DMS153 treated with DMSO at 0.1 percent for 48 hours (cell line): ENCODE data around the gene RHBG.

Experiments used
- DNase-seq: peaks from one replicate; lab custom pipeline; 2025; ENCODE audit not compliant: unreplicated experiment; lab: John Stamatoyannopoulos, UW

Gene RHBG

GRCh38 chr1:156385534-156386031 is 16.6 kb downstream of the RHBG start:
- peak; percentile 81 for DNase-seq

GRCh38 chr1:156386134-156386901 is 17.3 kb downstream of the RHBG start:
- DNase-seq: no peak

DNA sequence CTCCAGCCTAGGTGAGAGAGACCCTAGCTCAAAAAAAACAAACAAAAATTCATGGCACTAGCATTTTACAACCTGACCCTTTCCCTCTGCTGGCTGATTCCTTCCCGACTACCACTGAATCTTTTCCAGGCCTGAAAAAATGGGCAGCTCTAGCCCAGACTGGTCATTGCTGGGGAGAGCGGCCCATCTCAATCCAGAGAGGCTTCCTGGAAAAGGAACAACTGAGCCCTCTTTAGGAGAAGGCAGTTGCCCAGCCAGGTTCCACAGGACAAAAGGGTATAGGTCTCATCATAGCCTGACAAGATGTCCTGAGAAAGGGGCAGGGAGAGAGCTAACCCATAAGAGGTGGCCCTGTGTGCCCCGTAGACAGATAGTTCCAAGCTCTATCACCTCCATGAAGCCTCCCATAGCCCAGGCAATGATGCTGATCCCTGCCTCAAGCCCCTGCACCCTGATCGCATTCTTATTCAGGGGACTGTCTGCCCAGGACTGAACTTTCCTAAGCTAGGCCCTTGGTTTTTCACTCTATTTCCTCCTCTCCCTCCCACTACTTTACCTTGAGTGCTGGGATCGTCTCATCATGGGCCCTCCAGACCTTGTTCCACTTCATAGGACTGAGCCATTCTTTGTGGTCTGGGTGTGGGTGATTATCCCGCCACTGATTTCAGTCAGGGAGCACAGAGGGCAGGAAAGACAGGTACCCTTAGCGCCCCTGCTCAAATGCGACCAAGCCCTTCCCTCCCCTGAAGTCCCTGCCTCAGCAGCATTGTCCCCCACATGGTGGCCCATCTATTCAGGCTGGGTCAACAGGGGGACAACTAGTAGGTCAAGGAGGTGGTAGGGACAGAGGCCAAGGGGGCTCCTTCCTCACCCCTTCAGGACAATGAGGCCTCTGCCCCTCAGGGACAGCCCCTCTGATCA is 18.2 kb downstream of the RHBG start:
- no peak for DNase-seq

GRCh38 chr1:156387870-156388173 is 18.8 kb downstream of the RHBG start:
- DNase-seq: no peak

GRCh38 chr1:156388174-156389137 is 19.4 kb downstream of the RHBG start:
- no peak for DNase-seq

- no peak for DNase-seq
Measured at GRCh38 chr1:156389311-156389710, 20.3 kb downstream of the RHBG start.

- no peak for DNase-seq
Measured at GRCh38 chr1:156390469-156391365, 21.7 kb downstream of the RHBG start.

DNA sequence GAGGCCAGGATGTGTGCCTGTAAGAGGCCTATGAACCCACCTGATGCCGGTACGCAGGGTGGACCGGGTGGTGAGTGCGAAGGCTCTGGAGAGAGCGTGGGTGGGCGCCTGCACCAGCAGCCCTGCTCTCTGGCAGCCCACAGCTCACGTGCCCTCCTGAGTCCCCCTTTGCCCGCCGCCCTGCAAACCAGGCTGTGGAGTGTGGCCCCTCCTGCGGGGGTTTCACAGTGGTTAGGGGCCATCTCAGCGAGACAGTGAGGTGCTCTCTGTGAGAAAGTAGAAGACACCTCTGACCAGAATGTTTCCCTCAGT is 22.3 kb downstream of the RHBG start:
- DNase-seq: no peak

DNA sequence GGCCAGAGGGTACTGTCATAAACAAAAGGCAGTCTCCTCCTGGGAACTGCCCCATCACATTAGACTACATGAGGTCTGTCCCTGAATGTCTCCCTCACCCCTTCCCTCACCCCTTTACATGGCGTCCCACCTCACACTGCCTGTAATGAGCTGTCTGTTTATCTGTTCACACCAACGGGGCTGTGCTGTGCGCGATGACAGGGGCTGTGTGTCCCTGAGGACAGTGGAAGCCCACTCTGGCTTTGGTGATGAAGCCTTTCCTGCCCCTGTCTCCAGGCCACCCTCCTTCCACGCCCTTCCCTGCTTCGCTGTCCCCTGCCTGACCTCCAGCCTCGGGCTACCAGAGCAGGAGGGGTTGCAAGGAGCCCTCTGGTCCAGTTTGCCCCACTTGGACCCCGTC is 22.7 kb downstream of the RHBG start:
- no peak for DNase-seq

DNA sequence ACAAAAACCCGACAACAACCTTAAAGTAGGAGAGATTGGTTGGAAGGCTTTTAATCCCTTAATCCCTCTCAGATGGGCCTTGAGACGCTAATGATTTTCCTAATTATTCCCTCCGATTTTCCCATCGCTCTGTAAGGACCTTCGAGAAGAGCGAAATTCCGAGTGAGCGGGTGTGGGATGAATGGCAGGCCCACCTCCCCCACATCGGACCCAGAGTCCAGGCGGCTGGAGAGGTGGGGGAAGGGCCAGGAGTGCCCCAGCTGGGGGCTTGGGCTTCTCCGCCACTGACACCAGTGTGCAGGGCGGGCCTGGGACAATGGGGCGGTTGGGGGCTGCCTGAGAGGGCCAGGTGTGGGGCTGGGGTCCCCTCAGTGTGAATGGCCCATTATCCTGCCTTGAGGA is 23.4 kb downstream of the RHBG start:
- DNase-seq: no peak

- DNase-seq: no peak
Measured at GRCh38 chr1:156393095-156393494, 24.1 kb downstream of the RHBG start.

DNA sequence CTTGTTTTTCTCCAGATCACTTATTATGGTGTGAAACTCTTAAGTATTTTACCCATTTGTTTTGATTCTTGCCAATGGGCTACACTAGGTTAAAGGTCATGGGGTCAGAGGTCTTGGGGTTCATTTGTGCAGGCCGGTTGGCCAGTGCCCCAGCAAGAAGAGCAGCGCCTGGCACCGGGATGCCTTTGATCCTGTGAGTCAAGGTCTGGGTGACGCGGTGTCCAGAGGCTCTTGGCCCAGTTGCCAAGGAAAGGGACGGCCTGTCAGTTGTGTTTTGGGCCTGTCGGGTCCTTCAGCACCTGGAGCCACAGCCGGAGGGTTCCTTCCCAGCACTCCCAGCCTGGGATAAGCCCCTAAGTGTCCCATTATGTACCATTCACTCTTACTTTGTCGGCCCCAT is 25.1 kb downstream of the RHBG start:
- DNase-seq: no peak

DNA sequence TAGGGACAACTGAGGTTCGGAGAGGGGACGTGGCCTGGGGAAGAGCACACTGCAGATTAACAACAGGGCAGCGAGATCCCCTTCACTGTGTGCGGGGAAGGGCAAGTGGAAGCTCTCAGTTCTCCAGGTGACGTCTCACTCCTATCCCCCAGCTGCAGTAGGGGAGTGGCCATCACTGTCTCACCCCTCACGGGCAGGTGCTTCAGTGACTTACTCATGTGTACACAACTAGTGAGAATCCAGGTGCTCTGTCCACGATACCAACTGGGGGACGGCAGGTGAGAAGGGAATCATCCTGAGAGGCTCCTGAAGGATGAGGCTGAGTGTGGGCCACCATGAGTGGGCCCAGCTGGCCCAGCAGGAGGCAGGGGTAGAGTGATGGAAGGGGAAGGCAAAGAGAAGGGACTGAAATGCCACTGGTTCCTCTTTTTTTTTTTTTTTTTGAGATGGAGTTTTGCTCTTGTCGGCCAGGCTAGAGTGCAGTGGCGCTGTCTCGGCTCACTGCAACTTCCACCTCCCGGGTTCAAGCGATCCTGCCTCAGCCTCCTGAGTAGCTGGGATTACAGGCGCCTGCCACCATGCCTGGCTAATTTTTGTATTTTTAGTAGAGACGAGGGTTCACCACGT is 25.9 kb downstream of the RHBG start:
- peak; percentile 11 for DNase-seq

- DNase-seq: no peak
Measured at GRCh38 chr1:156399355-156400125, 30.5 kb downstream of the RHBG start.

DNA sequence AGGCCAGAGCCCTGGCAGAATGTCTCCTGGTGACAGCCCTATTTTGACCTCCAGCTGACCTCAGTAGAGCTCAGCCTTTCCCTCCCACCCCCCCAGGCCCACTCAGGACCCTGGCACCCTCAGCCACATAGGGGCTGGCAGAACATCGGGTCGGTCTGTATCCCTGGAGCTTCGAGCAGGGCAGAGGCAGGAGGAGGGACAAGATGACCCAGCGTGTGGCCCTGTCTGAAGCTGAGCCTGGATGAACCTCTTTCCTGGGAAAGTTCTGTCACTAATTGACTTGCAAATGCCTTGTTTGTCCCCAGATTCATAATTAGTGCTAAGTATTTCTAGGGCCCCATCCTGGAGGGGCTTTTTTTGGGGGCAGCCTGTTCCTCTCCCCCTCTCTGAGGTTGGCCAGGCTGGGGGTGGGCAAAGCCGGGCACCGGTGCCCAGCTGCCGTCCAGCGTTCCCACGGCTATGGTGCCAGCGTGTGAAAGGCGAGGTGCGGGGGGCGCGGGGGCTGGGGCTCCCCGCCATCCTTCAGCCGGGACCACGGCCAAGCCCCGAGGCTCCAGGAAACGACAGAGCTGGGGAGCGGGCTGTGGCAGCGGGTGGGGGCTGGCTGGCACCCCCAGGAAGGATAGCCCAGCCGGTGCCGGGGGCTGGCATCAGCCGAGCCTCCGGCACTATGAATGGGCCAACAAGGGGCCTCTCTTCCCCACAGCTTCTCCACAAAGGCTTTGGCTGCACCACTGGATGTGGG is 31.4 kb downstream of the RHBG start:
- no peak for DNase-seq

GRCh38 chr1:156401041-156401574 is 32.1 kb downstream of the RHBG start:
- no peak for DNase-seq

DNA sequence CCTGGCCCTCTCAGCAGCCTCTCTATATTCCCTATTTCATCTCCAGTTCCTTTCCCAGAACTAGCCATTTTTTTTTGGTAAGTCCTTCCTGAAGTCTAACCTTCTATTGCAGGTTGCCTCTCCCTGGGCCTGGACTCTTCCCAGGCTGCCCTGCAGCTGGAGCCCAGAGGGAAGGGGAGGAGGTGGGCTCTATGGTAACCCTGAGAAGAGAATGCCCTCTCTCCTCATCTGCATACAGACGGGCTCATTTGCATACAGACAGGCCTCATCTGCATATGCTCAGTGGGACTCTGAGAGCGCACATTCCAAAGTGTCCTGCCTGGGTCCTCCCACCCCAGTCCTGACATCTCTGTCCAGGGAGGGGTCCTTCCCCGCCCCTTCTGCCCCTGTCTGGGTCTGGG is 32.7 kb downstream of the RHBG start:
- DNase-seq: no peak
